Adrenal gland (tissue), 12 donors: Measurements from ENCODE around the gene MMEL1. TPM values are rescaled to one million over a fixed set of nuclear protein-coding genes. Genes with fewer than 3 reads are reported as not detected.
A peak's percentile ranks its signal among the peaks of the same experiment; 100 is the strongest.

Experiments used
- DNase-seq, 7 donors: peaks; one replicate each; pipeline ENCODE4 v3.0.0-alpha.2; 2019 to 2020
- H3K27ac ChIP-seq, 5 donors: fragments of 200-600 bp; sonication (generic) in 4 of 5; 1 replicate in 3 of 5; 2 replicates in 2 of 5; pipeline versions ENCODE4 v1.5.1 to v1.8.0; 2016 to 2020; ENCODE audit warnings: mild to moderate bottlenecking in 1 of 5
- H3K27me3 ChIP-seq: fragments of 200-600 bp; 2 replicates; pipeline ENCODE4 v1.8.0; 2021
- H3K36me3 ChIP-seq, 2 donors: fragments of 200-600 bp; replicated peaks in 1 of 2; 1 replicate in 1 of 2; 2 replicates in 1 of 2; pipeline versions ENCODE4 v1.5.1 to v1.8.0; 2018 to 2022
- H3K4me1 ChIP-seq, 2 donors: fragments of 200-600 bp; replicated peaks in 1 of 2; 1 replicate in 1 of 2; 2 replicates in 1 of 2; pipeline versions ENCODE4 v1.5.1 to v1.8.0; 2018 to 2021
- H3K4me3 ChIP-seq, 4 donors: fragments of 200-600 bp; sonication (generic) in 3 of 4; one replicate each; pipeline ENCODE4 v1.5.1; 2016 to 2018
- H3K9me3 ChIP-seq, 3 donors: fragments of 200-600 bp; sonication (generic) in 1 of 3; replicated peaks in 1 of 3; 1 replicate in 2 of 3; 2 replicates in 1 of 3; pipeline versions ENCODE4 v1.5.1 to v1.8.0; 2016 to 2021
- CTCF ChIP-seq, 6 experiments: fragments of 450-650 bp in 4 of 6; fragments of 200-600 bp in 2 of 6; sonication (generic) in 1 of 6; IDR thresholded peaks; 1 replicate in 5 of 6; 2 replicates in 1 of 6; pipeline versions ENCODE4 v1.5.1 to v1.8.0; 2016 to 2021; ENCODE audit warnings: antibody characterized with exemption in 6 of 6, mild to moderate bottlenecking in 2 of 6, moderate library complexity in 1 of 6
- POLR2A ChIP-seq, 2 donors: fragments of 450-650 bp; IDR thresholded peaks; one replicate each; pipeline ENCODE4 v1.6.1; 2017; ENCODE audit warnings: antibody characterized with exemption in 2 of 2, mild to moderate bottlenecking in 2 of 2, moderate library complexity in 1 of 2
- WGBS, 4 donors: extraction: QIAGEN DNeasy Blood & Tissue Kit in 2 of 4; methylation state at CpG; one replicate each; pipeline versions ENCODE4 v1.1.5 to v1.1.7; 2013 to 2017; 5-methylcytosine and 5-hydroxymethylcytosine counted together
- intact Hi-C, 2 donors: fragments of 100-400 bp; cut with DNase I; formaldehyde crosslinking; loops; one replicate each; pipeline versions ENCODE4 v1.14.1 to v1.15.0; 2022 to 2023
- polyA plus RNA-seq, 3 donors: library from polyadenylated mRNA; stranded (reverse); fragments of 200-250 nt in 2 of 3; fragments of 350-450 nt in 1 of 3; fragmentation: Illumina TruSeq in 1 of 3; extraction: RNeasy Lipid Tissue Mini Kit (QIAGEN cat#74804) in 1 of 3; gene quantifications; one replicate each; pipeline ENCODE4 v1.2.3, GENCODE V29; 2013 to 2014
- total RNA-seq, 9 donors: library from RNA; depleted of rRNA in 4 of 9; stranded (reverse); fragments of >200 nt in 4 of 9; fragments of 120-200 nt in 1 of 9; fragmentation: NEBNext Ultra II Directional in 1 of 9; extraction: Animal tissue kit (Norgen Biotek cat#: 25700) in 1 of 9; gene quantifications; one replicate each; pipeline versions ENCODE4 v1.1.0 to v1.2.4, GENCODE V29; 2013 to 2023
- donor health status: healthy with polysubstance abuse.
- donor health status: Bipolar disorder and iron deficiency.
- donor health status: DM: yes; HTN: yes; CAD: no.
- donor health status: DM: no; HTN: no; CAD: no.
- donor health status: DM: no; HTN: no; CAD: no.
- donor health status: DM: yes; HTN: yes; CAD: no.

MMEL1 gene
- total and polyA plus RNA-seq, 12 donors: 0.30 to 8.2 (median 2.6) TPM

- Histone ChIP-seq H3K4me1 (no peaks in the 10 kb centered on the region), H3K27me3 (peaks cover 4% of the 10 kb centered on the region), H3K9me3 (no peaks in the 10 kb centered on the region), H3K36me3 (no peaks in the 10 kb centered on the region), H3K27ac (peak overlapping the region in 1 of 5 donors; percentile 78), H3K4me3 (no peak overlapping the region)
- WGBS, 4 donors: 79 to 86% (median 81%) methylated on average over 24 to 36 of the region's 36 CpGs
- peak in 2 of 7 donors; percentile 11 to 12 for DNase-seq
- TF ChIP-seq POLR2A (IDR thresholded peaks at IDR 0.05) (no peak), CTCF (IDR thresholded peaks at IDR 0.05) (no peak)
- intact Hi-C loops: no loop called here
Measured at GRCh38 chr1:2606881-2607621, 25.8 kb downstream of the MMEL1 start.

- intact Hi-C loops: no loop called here
Measured at GRCh38 chr1:2606396-2606880, 26.4 kb downstream of the MMEL1 start.

DNA sequence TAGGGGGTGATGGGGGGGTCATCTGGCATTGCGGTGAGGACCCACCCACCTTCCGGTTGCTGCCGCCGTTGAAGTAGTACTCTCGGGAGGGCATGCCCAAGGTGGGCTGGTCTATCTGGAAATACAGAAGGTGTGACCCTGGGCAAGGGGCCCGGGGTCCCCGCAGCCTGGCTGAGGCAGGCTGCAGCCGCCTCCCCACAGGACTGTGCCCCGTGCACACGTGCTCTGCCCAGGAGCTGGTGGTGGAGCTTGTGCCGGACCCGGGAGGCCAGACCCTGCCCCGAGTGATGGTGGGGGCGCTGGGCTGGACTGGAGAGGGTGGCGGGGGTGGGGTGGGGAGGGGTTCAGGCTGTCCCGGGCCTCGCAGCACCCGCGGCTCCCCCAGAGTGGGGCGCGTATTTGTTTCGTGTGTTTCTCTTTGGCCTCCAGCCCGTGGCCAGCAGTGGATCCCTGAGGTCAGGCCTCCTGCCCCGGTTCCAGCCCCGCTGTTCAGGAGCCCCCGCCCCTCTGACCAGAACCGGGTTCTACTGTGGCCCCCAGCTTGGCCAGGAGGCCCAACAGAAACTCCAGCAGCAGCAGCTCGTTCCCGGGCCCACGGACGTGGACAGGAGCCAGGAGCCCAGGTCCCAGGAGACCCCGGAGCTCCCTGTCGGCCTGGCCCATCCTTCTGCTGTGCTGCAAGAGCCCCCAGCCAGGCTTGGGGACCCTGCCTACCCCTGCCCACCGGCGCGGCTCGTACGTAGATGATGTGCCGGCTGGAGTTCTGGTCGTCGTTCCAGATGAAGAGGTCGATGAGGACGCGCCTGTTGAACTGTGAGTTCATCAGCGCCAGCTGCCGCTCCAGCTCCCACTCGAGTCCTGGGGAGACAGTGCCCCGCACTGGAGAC, 27.1 kb downstream of the MMEL1 start:
- Histone ChIP-seq H3K4me3 (no peak overlapping the region), H3K9me3 (no peaks in the 10 kb centered on the region), H3K36me3 (no peaks in the 10 kb centered on the region), H3K27ac (no peak overlapping the region), H3K27me3 (peaks cover 4% of the 10 kb centered on the region), H3K4me1 (no peaks in the 10 kb centered on the region)
- 76 to 84% (median 79%) methylated on average over 10 to 48 of the region's 48 CpGs for WGBS, 4 donors
- intact Hi-C loops: no loop called here
- TF ChIP-seq POLR2A (IDR thresholded peaks at IDR 0.05) (no peak), CTCF (IDR thresholded peaks at IDR 0.05) (no peak)
- DNase-seq: peak in 3 of 7 donors; percentile 5 to 14 (median 11)

More at GRCh38 chr1:2606396-2606880, 26.4 kb downstream of the MMEL1 start:
- Histone ChIP-seq H3K9me3 (no peaks in the 10 kb centered on the region), H3K27ac (no peak overlapping the region), H3K36me3 (no peaks in the 10 kb centered on the region), H3K27me3 (peaks cover 4% of the 10 kb centered on the region), H3K4me1 (no peaks in the 10 kb centered on the region), H3K4me3 (no peak overlapping the region)
- TF ChIP-seq POLR2A (IDR thresholded peaks at IDR 0.05): no peak
- TF ChIP-seq CTCF (IDR thresholded peaks at IDR 0.05): no peak
- peak in 1 of 7 donors; percentile 3 for DNase-seq
- 83 to 87% (median 86%) methylated on average over 8 to 15 of the region's 15 CpGs; no CpG with 5 or more reads in 1 of the 4 donors for WGBS, 4 donors
